GM21717 (cell line): ENCODE measurements around the gene DESI2.
"Not testable (repeated sequence)": the region's sequence is repeated elsewhere in the genome, so short reads cannot be mapped to it uniquely, and the experiment has no call there.

Experiments
- ATAC-seq: cut with Tn5 transposase; IDR thresholded peaks from one replicate; pipeline ENCODE4 v1.9.1; 2021; ENCODE audit warnings: mild to moderate bottlenecking, moderate library complexity; ENCODE audit not compliant: unreplicated experiment

DESI2 gene

DNA sequence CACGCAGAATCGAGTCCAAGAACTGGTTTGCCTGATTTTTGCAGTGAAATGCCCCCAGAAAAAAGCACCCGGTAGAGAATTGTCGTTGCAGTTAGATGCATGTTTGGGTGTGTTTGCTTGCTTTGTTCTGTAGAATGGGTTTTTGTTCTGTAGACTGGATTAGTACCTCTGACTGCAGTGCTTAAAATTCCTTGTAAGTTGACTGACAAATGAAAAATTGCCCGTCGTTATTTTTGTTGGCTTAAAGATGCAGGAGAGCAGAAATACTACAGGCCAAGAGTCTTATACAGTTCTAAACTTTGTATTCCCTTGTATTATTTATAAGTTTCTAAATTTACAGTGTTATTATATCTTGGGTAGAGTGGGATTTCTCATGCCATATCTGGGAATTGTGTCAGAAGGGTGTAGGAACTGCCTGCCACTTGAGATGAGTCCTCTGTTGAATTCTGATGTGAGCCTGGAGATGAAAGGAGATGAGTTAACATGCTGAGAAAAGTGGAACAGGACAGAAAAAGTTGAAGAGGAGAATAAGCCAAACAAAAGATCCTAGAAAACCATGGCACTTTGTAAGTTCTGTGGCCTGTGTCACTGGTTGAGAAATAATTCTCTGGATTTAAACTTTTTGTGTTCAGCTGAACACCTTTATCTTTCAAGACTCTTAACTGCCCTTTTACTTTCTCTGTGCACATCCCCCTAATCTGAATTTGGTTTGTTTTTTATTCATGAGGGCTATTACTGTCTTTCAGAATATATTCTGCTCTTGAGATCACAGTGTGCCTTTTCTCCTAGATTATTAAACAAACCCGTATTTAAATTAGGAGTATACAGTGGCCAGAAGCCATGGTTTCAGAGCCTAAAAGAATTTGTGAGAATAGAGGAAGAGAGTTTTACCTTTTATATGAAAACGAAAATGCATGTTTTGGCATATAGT lies 1.4 kb downstream of the DESI2 start:
- ATAC-seq, result no peak

DNA sequence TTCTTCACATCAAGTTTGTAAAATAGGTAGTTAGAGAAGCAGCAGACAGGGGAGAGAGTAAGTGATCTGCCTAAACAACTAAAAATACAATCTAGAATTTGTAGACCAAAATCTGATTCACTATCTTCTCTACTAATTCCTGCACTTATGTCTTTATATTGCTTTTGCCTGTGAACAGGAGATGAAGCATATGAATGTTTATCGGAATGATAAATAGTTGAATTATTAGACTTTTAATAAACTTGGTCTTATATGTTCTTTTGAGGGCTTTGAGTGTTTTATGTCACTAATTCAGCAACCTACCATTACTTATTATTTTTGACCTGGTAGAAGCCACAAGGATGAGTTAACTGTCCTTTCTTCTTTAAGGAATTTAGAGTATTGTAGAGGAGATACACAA lies 2.3 kb downstream of the DESI2 start:
- ATAC-seq, result no peak

DNA sequence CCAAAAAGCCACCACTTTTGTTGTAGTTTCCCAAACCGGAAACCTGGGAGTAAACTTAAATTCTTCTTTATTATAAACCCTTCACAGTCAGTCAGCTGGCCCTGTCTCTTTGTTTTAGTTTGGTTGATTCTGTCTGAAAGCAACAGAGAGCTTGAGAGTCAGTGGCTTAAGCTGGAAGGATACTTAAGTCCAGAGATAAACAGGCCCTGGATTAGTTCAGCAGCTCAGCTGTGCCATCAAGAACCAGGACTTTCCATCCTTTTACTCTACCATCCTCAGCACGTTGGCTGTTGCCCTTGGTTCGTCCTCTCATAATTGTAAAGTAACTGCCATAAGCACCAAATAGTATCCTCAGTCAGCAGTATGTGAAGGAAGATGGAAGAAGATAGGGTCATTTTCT lies 4.5 kb downstream of the DESI2 start:
- no peak for ATAC-seq

DNA sequence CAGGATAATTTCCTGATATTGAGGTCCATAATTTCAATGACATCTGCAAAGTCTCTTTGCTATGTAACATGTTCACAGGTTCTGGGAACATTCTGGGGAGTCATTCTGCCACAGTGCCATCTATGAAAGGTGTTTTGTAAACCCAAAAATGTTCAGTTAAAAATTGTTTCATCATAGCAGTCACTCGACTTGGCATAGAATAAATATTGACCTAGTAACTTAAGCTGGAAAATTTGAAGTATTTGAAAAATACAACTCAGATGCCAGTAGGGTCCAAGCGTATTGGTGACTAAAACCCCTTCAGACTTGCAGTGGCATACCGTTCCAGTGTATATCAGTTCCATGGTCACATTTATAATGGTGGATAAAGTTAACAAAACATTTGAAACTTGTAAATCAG lies 6.8 kb downstream of the DESI2 start:
- no peak for ATAC-seq

DNA sequence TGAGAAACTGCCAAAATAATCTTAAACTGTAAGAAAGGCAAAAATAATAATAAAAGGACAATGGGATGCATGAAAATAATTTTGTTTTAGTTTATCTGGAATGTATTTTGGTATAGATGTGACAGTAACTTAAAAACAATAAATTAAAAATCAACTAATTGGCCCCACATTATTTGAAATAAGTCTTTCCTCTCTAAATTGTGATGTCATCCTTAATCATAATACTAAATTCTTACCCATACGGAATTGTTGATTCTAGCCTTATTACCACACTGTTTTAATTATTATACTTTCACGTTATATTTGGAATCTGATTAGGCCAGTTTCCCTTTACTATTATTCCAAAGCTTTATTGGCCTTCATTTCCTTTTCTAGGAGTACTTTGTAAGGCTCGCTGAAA lies 7.7 kb downstream of the DESI2 start:
- no peak for ATAC-seq

DNA sequence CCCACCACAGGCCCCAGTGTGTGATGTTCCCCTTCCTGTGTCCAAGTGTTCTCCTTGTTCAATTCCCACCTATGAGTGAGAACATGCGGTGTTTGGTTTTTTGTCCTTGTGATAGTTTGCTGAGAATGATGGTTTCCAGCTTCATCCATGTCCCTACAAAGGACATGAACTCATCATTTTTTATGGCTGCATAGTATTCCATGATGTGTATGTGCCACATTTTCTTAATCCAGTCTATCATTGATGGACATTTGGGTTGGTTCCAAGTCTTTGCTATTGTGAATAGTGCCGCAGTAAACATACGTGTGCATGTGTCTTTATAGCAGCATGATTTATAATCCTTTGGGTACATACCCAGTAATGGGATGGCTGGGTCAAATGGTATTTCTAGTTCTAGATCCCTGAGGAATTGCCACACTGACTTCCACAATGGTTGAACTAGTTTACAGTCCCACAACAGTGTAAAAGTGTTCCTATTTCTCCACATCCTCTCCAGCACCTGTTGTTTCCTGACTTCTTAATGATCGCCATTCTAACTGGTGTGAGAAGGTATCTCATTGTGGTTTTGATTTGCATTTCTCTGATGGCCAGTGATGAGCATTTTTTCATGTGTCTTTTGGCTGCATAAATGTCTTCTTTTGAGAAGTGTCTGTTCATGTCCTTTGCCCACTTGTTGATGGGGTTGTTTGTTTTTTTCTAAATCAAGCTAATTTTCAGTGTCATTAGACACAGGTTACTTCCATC lies 8.8 kb downstream of the DESI2 start:
- ATAC-seq, result not testable (repeated sequence)

DNA sequence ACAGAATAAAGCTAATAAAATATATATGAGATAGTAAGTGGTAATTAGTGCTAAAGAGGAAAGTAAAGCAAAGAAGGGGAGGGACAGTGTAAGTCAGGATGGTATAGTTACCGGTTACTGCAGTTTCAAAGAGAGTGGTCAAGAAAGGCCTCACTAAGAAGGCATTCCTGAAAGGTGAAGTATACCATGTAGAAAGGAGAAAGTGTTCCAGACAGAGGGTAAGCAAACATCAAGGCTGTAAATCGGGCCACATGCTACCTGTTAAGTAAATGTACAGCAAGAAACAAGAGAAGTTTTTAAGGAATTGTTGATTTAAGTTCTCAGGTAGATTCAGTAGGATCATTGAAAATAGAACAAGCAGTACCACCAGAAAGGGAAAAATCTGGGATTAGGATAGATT lies 9.7 kb downstream of the DESI2 start:
- no peak for ATAC-seq

DNA sequence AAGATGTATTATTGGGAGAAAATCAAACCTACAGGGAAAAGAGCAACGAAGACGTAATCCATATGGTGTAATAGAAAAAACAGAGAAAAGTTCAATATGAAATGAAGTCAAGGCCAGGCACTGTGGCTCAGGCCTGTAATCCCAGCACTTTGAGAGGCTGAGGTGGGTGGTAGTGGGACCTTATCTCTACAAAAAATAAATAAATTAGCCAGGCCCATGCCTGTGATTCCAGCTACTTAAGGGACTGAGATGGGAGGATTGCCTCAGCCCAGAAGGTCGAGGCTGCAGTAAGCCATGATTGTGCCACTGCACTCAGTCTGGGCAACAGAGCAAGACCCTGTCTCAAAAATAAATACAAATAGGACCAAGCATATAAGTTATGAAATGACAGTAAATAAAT lies 11.4 kb downstream of the DESI2 start:
- no peak for ATAC-seq

DNA sequence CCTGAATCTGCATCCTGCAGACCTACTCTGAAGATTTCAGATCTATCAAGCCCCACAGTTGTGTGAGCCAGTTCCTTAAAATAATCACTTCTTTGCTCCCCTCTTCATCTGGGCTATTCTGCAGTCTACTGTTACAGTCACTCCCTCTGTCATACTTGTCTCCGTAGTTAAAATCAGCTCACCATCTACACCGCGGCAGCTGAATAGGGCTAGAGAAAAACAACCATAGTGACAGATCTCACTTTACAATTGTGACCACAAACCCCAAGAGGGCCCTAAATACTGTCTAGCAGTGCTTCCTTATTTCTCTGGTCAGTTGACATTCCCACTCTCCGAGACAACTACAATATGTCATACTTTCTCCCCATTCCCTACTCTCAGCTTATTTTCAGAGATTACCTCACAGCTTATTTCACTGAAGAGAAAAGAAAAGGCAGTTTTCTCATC lies 12.9 kb downstream of the DESI2 start:
- peak; percentile 84 for ATAC-seq

DNA sequence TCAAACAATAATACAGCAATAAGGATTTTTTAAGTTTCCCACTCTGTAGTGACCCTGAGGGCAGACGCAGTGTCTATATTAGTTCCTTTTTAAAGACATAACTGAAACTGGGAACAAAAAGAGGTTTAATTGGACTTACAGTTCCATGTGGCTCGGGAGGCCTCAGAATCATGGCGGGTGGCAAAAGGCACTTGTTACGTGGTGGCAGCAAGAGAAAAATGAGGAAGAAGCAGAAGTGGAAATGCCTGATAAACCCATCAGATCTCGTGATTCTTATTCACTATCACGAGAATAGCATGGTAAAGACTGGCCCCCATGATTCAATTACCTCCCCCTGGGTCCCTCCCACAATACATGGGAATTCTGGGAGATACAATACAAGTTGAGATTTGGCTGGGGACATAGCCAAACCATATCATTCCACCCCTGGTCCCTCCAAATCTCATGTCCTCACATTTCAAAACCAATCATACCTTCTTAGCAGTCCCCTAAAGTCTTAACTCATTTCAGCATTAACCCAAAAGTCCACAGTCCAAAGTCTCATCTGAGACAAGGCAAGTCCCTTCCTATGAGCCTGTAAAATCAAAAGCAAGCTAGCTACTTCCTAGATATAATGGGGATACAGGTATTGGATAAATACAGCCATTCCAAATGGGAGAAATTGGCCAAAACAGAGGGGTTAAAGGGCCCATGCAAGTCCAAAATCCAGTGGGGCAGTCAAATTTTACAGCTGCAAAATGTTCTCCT lies 13.9 kb downstream of the DESI2 start:
- ATAC-seq, result not testable (repeated sequence)

DNA sequence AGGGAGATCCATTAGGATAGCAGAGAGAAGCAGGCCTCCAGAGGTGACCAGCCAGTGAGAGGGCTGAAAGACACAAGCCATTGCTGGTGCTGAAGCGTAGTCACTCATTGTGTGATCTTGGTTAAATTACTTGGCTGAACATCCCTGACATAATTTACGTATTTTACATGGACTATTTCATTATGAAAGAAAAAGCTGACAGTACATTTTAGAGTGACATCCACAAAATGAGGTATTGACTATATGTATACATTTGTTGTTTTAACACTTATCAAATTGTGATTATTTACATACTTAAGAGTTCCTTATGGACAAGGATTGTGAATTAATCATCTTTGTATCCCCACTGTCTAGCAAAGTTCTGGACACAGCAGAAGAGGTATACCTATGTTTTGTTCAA lies 14.9 kb downstream of the DESI2 start:
- ATAC-seq, result no peak

DNA sequence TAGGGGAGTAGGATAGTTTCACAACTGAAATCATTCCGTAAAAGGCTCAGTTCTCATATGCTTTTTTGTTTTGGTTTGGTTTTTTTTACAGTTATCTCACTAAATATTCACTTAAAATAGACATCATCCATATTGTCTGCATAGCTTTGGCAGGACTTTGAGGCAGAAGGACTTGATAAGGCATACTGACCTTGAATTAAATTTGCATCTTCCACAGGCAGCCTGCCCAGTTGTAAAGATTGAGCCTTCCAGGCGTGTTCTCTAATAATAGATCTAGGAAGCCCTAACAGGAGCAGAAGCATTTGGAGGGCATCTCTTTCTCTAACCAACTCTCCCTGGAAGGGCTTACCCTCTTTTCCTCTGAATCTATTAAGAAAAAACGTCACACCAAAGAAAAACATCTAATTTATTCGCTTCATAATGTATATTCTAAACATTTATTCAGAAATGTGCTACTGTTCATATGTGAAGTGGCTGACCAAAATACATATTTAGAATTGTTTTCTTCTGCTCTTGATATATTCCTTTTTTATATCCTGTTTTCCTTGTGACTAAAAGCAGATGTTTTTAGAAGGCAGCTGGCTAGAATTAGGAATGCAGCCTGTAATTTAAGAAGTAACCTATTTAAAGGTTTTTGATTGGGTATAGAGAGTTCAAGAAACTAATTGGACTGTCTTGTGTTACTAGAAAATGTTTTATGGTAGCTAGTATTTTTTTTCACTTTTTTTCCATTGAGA lies 20.2 kb downstream of the DESI2 start:
- no peak for ATAC-seq

DNA sequence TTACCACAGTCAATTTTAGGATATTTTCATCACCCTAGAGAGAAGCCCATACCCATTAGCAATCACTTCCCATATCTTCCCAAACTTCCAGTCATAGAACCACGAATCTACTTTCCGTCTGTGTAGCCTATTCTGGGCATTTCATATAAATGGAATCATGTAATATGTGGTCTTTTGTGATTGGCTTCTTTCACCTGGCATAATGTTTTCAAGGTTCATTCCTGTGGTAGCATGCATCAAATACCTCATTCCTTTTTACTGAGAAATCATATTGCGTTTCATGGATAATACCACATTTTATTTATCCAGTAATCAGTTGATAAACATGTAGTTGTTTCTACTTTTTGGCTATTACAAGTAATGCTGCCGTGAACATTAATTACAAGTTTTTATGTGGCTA lies 21.5 kb downstream of the DESI2 start:
- no peak for ATAC-seq

DNA sequence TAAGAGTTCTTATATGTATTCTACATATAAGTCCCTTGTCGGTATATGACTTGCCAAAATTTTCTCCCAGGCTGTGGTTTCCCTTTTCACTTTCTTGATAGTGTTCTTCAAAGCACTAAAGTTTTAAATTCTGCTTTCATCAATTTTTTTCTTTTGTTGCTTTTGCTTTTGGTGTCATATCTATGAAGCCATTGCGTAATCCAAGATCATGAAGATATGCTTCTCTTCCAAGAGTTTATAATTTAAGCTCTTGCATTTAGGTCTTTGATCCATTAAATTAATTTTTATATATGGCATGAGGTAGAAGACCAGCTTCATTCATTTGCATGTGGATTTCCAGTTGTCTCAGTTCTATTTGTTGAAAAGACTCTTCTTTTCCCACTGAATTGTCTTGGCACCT lies 22.2 kb downstream of the DESI2 start:
- no peak for ATAC-seq

DNA sequence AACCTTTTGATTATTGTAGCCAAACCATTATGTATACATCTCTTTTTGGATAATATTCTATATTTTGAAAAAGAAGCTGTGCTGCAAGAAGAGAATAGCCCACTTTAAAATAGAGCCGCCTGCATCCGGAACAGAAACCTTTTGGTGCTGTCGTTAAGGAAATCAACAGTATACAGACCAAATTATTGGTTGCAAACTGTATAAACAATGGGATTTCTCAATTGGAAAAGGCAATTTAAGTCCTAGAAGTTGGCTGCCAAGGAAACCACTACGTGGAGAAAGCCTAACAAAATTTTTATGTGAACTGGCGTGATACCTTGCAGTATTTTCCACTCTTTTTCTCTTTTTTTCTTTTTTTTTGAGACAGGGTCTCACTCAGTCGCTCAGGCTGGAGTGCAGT lies 25.8 kb downstream of the DESI2 start:
- no peak for ATAC-seq

DNA sequence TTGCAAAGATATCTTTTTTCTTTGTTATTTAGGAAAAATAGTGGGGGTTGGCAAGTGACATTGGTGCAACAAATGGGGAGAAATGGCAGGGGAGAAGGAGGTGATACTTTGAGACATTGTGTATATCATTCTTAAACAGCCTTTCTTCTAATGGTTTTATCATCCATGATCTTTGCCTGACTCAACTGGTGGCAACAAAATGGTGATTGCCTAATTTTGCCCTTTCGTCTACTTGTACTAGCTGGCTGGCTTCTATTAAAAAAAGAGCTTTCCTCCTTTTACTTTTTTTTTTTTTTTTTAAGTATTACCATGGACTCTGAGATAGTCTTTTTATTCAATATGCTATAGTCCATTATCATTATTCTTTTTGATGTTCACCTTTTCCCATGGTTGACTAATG lies 27.7 kb downstream of the DESI2 start:
- ATAC-seq, result no peak

DNA sequence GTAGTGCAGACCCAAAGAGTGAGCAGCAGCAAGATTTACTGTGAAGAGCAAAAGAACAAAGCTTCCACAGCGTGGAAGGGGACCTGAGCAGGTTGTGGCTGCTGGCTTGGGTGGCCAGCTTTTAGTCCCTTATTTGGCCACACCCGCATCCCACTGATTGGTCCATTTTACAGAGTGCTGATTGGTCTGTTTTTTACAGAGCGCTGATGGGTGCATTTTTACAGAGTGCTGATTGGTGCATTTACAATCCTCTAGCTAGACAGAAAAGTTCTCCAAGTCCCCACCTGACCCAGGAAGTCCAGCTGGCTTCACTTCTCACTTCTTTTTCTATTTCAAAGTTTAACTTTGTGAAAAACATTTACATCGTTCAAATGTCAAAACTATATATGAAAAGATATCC lies 29.2 kb downstream of the DESI2 start:
- not testable (repeated sequence) for ATAC-seq

DNA sequence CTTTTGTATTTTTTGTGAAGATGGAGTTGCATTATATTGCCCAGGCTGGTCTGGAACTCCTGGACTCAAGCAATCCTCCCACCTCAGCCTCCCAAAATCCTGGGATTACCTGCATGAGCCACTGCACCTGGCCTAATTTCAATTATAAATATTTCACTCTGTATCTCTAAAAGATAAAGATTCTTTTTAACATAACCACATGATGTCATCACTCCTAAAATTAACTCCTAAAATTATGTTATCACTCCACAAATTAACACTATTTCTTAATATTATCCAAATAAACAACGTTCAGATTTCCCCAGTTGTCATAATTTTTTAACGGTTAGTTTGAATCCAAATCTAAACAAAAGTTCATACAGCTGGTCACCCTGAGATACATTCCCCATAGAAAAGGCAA lies 43.0 kb downstream of the DESI2 start:
- ATAC-seq, result no peak

DNA sequence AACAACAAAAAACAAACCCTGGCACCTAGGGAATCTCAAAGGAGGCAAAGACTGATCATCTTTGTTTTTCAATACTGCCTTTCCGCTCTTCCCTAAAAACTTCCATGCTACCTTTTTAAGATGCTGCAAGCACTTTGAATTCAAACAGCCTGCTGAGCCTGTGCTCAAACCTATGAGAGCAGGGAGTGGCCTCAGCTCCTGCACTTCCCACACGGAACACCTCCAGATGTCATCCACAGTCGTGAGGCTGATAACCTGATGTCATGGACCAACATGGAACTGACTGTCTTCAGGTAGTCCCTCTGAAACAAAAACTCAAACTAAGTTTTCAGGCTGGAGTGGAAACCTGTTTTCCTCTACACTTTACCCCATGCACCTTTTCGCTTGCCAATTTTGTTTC lies 46.8 kb downstream of the DESI2 start:
- no peak for ATAC-seq

DNA sequence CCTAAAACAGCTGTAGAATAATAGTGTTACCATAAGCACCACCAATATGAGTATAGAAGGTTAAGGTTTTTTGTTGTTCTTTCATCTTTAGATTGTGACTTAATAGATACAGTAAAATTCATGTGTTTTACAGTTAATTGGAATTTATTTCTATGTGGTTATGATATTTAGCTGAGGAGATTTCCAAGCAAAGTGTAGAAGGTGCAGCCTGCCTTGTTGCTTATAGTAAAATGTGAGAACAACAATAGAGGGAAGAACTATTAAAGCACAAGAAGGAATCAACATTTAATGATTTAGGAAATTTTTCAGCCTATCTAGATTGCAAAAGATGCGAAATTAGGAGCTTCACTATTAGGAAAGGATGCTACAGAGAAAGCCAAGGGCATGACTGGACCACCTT lies 47.9 kb downstream of the DESI2 start:
- ATAC-seq, result no peak

DNA sequence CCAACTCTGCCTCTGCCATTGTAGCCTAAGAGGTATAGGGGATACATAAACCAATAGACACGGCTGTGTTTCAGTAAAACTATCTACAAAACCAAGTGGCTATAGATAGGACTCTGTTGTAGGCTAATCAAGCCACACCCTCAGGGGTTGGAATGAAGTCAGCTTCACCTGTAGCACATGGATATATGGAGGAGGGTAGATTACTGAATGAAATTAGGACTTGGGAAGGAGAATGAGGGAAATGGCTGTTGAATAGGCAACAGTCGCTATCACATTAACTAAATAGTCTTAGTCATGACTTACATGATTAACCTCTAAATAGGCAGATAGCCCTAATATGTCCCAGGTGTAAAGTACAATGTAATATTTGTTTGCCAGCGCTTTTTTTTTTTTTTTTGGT lies 49.7 kb downstream of the DESI2 start:
- ATAC-seq, result no peak
